NCI-H2196 (cell line): ENCODE data around the gene CCDC27.
"Not testable (repeated sequence)": the region's sequence is repeated elsewhere in the genome, so short reads cannot be mapped to it uniquely, and the experiment has no call there.

ENCODE experiments used
- DNase-seq: peaks from one replicate; lab custom pipeline; 2025; ENCODE audit not compliant: unreplicated experiment; lab: John Stamatoyannopoulos, UW

Gene CCDC27

DNA sequence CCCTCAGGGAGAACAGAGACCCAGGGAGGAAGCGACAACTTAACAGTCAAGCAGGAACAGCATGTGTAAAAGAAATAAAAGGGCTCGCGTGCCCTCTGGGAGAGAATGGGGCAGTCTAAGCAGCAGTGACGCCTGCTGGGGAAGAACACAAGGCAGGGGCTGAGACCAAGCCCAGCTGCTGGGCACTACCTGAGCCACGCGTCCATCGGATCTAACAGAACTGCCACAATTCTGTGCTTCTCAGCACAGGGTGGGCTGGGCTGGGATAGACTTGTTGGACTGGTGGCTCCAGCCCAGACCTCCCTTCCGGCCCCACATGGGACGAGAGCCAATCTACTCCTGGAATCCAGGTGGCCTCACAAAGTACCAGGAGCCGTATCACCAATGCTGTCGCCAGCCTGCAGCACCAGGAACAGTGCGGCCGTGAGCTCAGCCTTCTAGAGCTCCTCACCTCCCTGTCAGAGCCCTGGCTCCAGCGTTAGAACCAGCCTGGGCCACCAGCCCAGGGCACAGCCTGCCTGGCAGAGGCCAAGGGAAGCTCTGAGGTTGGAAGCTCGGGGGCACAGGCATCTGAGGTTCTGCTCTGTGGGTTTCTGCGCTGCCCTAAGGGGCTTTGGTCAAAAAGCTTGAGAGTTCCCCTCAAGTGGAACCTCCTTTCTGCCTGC is 36.6 kb downstream of the CCDC27 start:
- no peak for DNase-seq

GRCh38 chr1:3789421-3790300 is 37.4 kb downstream of the CCDC27 start:
- no peak for DNase-seq

GRCh38 chr1:3790500-3790923 is 38.3 kb downstream of the CCDC27 start:
- no peak for DNase-seq

GRCh38 chr1:3790952-3791351 is 38.7 kb downstream of the CCDC27 start:
- no peak for DNase-seq

GRCh38 chr1:3795453-3796214 is 43.4 kb downstream of the CCDC27 start:
- DNase-seq, result no peak

DNA sequence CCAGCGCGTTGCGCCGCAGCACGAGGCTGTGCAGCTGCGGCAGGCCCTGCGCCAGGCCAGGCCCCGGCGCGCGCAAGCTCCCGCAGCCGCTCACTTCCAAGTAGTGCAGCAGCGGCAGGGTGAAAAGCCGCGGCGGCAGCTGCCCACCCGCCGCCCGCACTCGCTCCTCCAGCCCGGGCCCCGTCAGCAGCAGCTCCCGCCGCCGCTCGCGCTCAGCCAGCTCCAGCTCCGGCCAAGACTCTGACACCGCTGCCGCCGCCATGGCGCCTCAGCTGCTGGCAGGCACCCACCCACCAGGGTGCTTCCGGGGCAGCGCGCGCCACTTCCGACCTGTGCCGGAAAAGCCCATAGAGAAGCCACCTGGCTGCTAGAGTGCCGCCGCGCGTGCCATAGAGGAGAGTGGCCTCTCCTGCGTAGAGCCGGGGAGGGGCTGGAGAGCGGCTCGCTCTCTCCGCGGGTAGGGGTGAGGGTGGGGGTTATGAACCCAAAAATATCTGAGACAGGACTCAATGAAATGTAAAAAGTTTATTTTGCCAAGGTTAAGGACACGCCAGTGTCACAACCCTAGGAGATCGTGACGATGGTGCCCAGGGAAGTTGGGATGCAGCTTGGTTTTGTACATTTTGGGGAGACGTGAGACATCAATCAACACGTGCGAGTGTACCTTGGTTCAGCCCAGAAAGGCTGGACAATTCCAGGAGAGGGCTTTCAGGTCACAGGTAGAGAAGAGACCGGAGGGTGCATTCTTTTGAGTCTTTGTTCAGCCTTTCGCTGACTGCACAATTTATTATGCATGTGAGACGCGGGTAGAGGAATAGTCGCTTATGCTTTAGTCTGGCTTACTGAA is 44.2 kb downstream of the CCDC27 start, which contains the start of gene LRRC47:
TSS of gene LRRC47 (minus strand) at position 284 of the 847 bp plus-strand sequence. CDS start at position 262, 22 bp downstream.
- peak; percentile 91 for DNase-seq

DNA sequence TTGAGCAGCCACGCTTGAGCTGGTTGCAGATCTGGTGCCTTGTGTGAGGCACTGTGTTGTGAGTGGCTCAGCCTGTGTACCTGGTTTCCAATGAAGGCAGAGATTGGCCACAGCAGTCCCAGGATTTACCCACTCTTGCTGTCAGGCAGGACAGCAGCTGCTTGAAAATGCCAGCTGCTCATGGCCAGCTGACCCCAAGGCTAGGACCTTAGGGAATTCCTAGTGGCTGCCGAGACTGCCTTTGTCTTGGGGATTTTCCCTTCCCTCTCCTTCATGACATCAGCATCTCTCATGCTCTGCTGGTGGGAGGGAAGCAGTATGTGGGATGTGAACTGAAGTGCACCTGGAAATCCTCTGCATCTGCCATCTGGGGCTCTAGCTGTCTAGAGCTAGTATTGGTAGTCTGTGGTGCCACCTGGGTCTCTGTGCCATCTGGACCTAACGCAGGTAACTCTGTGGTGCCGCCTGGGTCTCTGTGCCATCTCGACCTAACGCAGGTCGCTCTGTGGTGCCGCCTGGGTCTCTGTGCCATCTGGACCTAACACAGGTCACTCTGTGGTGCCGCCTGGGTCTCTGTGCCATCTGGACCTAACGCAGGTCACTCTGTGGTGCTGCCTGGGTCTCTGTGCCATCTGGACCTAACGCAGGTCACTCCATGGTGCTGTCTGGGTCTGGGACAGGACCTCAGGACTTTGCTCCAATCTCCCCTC is 47.9 kb downstream of the CCDC27 start:
- peak; percentile 24 for DNase-seq

GRCh38 chr1:3800795-3801194 is 48.5 kb downstream of the CCDC27 start:
- DNase-seq, result not testable (repeated sequence)

DNA sequence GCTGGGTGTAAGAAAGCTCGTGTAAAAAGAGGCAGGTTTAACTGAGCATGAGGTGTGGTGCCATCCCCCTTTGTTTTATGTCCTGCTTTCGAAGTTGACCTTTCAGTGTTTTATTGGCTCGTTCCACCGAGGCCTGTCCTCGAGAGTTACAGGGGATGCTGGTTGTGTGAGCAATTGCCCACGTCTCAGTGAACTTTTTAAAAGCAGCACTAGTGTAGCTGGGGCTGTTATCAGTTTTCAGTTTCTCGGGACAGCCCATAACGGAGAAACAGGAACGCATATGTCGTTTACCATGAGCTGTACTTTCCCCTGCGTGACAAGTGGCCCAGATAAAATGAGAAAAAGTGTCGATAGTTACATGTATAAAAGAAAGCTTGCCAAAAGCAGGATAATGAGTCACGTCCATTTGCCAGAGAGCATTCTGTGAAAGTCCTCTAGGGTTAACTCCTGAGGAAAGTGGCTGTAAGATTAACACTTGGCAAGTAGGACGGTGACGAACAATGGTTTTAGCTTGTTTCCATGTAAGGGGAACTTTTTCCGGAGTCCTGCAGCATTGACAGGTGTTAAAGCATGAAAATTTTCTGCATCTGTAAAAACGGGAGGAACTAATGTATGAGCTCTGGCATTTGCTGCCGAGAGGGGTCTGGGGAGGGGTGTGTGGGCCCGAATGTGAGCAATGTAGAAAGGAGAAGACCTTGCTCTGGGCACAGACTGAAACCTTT is 51.8 kb downstream of the CCDC27 start:
- DNase-seq, result no peak

- not testable (repeated sequence) for DNase-seq
Observed at GRCh38 chr1:3804627-3804944, 52.3 kb downstream of the CCDC27 start.

GRCh38 chr1:3805038-3805437 is 52.8 kb downstream of the CCDC27 start:
- DNase-seq, result no peak

- DNase-seq, result no peak
Observed at GRCh38 chr1:3807769-3808168, 55.5 kb downstream of the CCDC27 start.

GRCh38 chr1:3809680-3810079 is 57.4 kb downstream of the CCDC27 start:
- DNase-seq, result no peak

DNA sequence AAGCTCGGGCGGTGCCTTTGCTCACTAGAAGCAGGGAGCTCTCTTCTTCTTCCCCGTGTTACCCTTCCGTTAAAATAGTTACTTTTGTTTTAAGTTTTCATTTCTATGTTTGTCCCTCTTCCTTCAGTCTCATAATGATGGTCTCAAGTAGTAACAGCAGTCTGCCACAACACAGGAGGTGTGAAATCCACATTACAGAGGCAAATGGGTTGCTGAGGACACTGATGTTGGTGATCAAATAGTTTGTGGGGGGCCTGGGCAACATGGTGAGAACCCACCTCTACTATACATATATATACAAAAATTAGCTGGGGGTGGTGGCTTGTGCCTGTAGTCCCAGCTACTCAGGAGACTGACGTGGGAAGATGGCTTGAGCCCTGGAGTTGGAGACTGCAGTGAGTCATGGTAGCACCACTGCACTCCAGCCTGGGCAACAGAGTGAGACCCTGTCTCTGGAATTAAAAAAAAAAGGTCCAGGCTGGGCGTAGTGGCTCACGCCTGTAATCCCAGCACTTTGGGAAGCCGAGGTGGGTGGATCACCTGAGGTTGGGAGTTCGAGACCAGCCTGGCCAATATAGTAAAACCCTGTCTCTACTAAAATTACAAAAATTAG is 58.0 kb downstream of the CCDC27 start:
- not testable (repeated sequence) for DNase-seq

DNA sequence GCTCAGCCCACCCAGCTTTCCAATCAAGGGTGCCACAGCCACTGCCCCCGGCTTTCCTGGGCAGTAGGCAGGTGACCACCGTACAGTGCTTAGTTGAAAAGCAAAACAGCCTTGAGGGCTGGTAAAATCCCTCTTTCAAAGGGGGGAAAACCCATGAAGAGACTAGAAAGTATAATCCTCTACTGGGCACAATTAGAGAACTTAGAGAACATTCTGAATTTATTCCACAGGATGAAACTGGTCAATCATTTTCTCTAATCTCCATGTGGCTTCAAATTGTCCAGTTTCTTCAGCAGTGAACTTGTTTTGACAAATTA is 59.3 kb downstream of the CCDC27 start:
- no peak for DNase-seq

GRCh38 chr1:3814065-3814464 is 61.8 kb downstream of the CCDC27 start:
- DNase-seq, result no peak

GRCh38 chr1:3814771-3815561 is 62.7 kb downstream of the CCDC27 start:
- no peak for DNase-seq
